NCI-H1694 treated with DMSO at 0.1 percent for 48 hours (cell line): ENCODE results near the gene CAMK1.

Source experiments
- DNase-seq: peaks from one replicate; lab custom pipeline; 2025; lab: John Stamatoyannopoulos, UW

CAMK1 gene

GRCh38 chr3:9793161-9793781 is 23.5 kb upstream of the CAMK1 start:
- no peak for DNase-seq

DNA sequence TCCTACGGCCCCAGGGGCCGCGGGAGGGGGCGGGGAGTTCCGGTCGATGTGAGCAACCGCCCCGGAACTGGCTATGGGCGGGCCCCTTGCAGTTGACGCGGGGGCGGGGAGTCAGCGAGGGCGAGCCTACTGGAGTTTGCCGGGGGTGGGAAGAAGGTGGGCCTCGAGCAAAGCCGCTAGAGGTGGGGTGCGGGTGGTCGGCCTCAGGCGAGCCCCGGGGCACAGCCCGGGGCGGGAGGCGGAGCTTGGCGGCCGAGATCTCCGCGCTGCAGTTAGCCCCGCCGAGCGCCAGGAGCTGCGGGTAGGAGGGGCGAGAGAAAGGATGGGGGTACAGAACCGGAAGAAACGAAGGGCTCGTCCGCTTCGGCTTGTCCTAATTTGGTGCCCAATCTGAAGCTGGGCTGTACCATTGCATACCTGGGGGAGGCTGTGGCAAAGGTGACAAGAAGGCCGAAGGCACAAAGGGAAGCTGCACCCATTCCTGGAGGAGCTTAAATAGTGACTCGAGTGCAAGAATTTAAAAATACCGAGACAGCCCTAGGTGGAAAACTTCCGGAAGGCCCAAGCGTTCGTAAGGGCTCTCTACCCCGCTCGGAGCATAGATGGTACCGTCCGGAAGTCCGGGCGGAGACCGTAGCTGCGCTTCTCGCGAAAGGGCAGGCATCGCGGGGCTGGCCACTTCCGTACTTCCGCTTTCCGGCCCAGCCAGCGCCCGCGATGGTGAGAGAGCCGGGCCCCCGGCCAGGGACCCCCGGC is 22.8 kb upstream of the CAMK1 start, which contains the start of the genes ARPC4 and TADA3:
Gene ARPC4, plus strand, starts transcription at position 678 of the 756 bp plus-strand sequence. Its CDS starts 40 bp downstream, at position 718.
Gene TADA3, minus strand, starts transcription at position 69 of the 756 bp plus-strand sequence. CDS start 1,007 bp downstream, outside the sequence.
- peak; percentile 83 for DNase-seq

GRCh38 chr3:9791790-9792404 is 22.1 kb upstream of the CAMK1 start:
- DNase-seq, result no peak

GRCh38 chr3:9791127-9791526 is 21.4 kb upstream of the CAMK1 start:
- DNase-seq, result no peak

DNA sequence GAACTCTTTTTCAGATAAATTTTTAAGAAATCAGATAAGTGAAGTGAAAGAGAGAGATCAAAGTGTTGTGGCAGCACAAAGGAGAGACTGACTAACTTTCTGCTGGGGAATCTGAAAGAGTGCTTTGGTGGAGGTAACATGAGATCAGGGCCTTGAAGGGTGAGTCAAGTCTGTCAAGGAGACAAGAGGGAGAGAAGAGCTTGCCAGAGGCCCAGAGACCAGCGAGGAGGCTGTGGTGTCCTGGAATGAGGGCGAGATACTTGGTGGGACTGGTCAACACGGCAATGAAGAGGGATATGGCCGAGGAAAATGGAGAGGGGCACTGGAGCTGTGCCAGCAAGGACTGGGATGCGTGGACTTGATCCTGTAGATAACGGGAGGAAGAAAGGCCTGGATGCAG is 18.0 kb upstream of the CAMK1 start:
- DNase-seq, result no peak

- DNase-seq, result no peak
Measured at GRCh38 chr3:9786825-9787669, 17.3 kb upstream of the CAMK1 start.

GRCh38 chr3:9786209-9786739 is 16.5 kb upstream of the CAMK1 start:
- DNase-seq, result no peak

- DNase-seq, result no peak
Measured at GRCh38 chr3:9785602-9786001, 15.9 kb upstream of the CAMK1 start.

DNA sequence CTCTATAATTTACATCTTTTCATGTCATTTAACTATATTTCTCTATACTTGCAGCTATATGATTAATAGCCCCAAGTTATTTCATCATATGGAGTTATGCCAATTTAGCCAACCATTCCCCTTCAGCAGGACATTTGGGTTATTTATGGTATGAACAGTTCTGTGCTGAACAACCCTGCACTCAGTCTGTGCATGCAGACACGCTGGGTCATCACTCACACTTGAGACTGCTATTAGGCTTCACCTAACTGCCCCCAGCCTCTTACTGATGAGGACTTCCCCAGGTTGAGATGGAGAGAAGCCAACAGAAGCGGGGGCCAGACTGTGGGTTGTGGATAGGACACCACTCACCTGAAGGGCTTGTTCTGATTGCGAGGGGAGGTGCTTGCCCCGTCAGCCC is 15.2 kb upstream of the CAMK1 start:
- DNase-seq, result no peak

GRCh38 chr3:9783954-9784353 is 14.2 kb upstream of the CAMK1 start:
- no peak for DNase-seq

GRCh38 chr3:9782770-9783169 is 13.0 kb upstream of the CAMK1 start:
- DNase-seq, result no peak

- no peak for DNase-seq
Measured at GRCh38 chr3:9781978-9782603, 12.3 kb upstream of the CAMK1 start.

DNA sequence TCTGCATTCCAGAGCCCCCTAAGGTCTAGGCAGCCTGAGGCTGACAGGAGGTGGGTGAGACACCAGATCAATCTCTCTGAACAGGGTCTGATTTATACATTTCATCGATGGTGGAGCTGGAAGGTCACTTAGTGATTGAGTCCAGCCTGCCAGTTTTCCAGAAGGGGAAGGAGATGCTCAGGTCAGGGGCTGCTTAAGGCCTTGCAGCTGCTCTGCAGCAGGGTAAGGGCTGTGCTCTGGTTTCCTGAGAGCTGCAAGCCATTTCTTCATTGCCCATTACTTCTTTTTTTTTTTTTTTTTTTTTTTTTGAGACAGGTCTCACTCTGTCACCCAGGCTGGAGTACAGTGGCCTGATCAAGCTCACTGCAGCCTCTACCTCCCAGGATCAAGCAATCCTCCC is 11.8 kb upstream of the CAMK1 start:
- DNase-seq, result no peak

GRCh38 chr3:9780910-9781309 is 11.2 kb upstream of the CAMK1 start:
- no peak for DNase-seq

GRCh38 chr3:9780458-9780812 is 10.7 kb upstream of the CAMK1 start:
- DNase-seq, result no peak

- no peak for DNase-seq
Measured at GRCh38 chr3:9779721-9780457, 10.1 kb upstream of the CAMK1 start.

DNA sequence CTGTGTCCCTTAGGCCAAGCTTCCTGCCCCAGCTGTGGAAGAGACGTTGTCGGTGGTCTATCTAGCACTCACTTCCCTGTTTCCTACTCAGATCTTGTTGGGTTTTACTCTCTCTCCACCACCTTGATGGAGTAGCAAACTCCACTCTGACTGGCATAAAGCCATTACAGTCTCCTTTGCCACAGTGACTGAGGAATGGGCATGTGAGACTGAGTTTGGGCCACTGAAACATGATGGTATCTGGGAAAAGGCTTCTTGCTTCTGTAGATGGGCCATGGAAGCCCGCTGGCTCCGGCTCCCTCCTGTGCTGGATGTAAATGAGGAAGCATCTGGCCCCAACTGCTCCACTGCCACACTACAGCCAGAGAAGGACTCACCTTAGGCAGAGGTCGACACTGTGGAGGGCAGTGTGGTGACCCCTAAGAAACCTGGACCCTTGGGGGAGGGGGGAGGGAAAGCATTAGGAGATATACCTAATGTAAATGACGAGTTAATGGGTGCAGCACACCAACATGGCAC is 9.4 kb upstream of the CAMK1 start:
- no peak for DNase-seq

GRCh38 chr3:9778143-9779074 is 8.7 kb upstream of the CAMK1 start:
- no peak for DNase-seq

GRCh38 chr3:9777694-9778021 is 7.9 kb upstream of the CAMK1 start:
- no peak for DNase-seq
